Measurements from ENCODE around the gene GRID2.

GRCh38 chr4:93317057-93317456, 1013.3 kb downstream of the GRID2 start:
- no peak for TF ChIP-seq CTCF (conservative IDR thresholded peaks at IDR 0.05)
- no peak for TF ChIP-seq ZFX (IDR thresholded peaks at IDR 0.05)
